Measurements from ENCODE around the gene SYNE1.

GRCh38 chr6:152669895-152670294 lies 32.7 kb upstream of the SYNE1 start:
- TF ChIP-seq CTCF (IDR thresholded peaks at IDR 0.05) (peak in 2 of 6 experiments; percentile 13 to 26), POLR2A (IDR thresholded peaks at IDR 0.05) (no peak)
